ENCODE data around the gene TSPAN13.

GRCh38 chr7:16803881-16804673, 50.5 kb downstream of the TSPAN13 start:
- TF ChIP-seq CTCF (IDR thresholded peaks at IDR 0.05), result no peak
- TF ChIP-seq POLR2A (IDR thresholded peaks at IDR 0.05), result no peak

All from Peyer's patch (tissue), 4 donors.